GM23248 (cell line): ENCODE results near the gene PPP1R3E. TPM values are rescaled to one million over a fixed set of nuclear protein-coding genes. Genes with fewer than 3 reads are reported as not detected.

Experiments used
- DNase-seq: peaks from one replicate; pipeline ENCODE4 v3.0.0-alpha.2; 2015
- H2AFZ ChIP-seq: fragments of 200-600 bp; sonication (generic); 2 replicates; pipeline ENCODE4 v1.6.1; 2016; ENCODE audit warnings: antibody characterized with exemption
- H3F3A ChIP-seq: fragments of 200-600 bp; sonication (generic); 2 replicates; pipeline ENCODE4 v1.6.1; 2016; ENCODE audit warnings: mild to moderate bottlenecking, antibody characterized with exemption, mixed run types; ENCODE audit not compliant: insufficient read depth
- H3K27ac ChIP-seq: fragments of 200-600 bp; sonication (generic); 2 replicates; pipeline ENCODE4 v1.5.1; 2016; ENCODE audit warnings: mild to moderate bottlenecking
- H3K27me3 ChIP-seq: fragments of 200-600 bp; sonication (generic); replicated peaks from 2 replicates; pipeline ENCODE4 v1.6.1; 2016; ENCODE audit warnings: mild to moderate bottlenecking; ENCODE audit not compliant: insufficient read depth
- H3K36me3 ChIP-seq: fragments of 200-600 bp; sonication (generic); 2 replicates; pipeline ENCODE4 v1.6.1; 2016; ENCODE audit warnings: low read depth, mild to moderate bottlenecking
- H3K4me1 ChIP-seq: fragments of 200-600 bp; sonication (generic); 2 replicates; pipeline ENCODE4 v1.6.1; 2016; ENCODE audit warnings: mild to moderate bottlenecking; ENCODE audit not compliant: insufficient read depth
- H3K4me2 ChIP-seq: fragments of 200-600 bp; sonication (generic); one replicate; pipeline ENCODE4 v1.6.1; 2016; ENCODE audit warnings: mild to moderate bottlenecking; ENCODE audit not compliant: unreplicated experiment
- H3K4me3 ChIP-seq: fragments of 200-600 bp; sonication (generic); 2 replicates; pipeline ENCODE4 v1.5.1; 2016; ENCODE audit warnings: mild to moderate bottlenecking
- H3K79me2 ChIP-seq: fragments of 200-600 bp; sonication (generic); 2 replicates; pipeline ENCODE4 v1.6.1; 2016; ENCODE audit warnings: mild to moderate bottlenecking; ENCODE audit not compliant: insufficient read depth
- H3K9ac ChIP-seq: fragments of 200-600 bp; sonication (generic); 2 replicates; pipeline ENCODE4 v1.6.1; 2016; ENCODE audit warnings: mild to moderate bottlenecking
- H3K9me2 ChIP-seq: fragments of 200-600 bp; sonication (generic); 2 replicates; pipeline ENCODE4 v1.6.1; 2016; ENCODE audit warnings: mixed run types, mild to moderate bottlenecking, moderate library complexity; ENCODE audit not compliant: insufficient read depth
- H3K9me3 ChIP-seq: fragments of 200-600 bp; sonication (generic); one replicate; pipeline ENCODE4 v1.6.1; 2017; ENCODE audit warnings: low read depth
- H4K20me1 ChIP-seq: fragments of 200-600 bp; sonication (generic); 2 replicates; pipeline ENCODE4 v1.6.0; 2016; ENCODE audit not compliant: insufficient read depth
- EZH2 ChIP-seq: fragments of 200-600 bp; sonication (generic); IDR thresholded peaks from 2 replicates; pipeline ENCODE4 v1.6.1; 2018; ENCODE audit warnings: antibody characterized with exemption, mild to moderate bottlenecking; ENCODE audit not compliant: insufficient read depth, poor library complexity, severe bottlenecking
- EZH2phosphoT487 ChIP-seq: fragments of 200-600 bp; sonication (generic); IDR thresholded peaks from 2 replicates; pipeline ENCODE4 v1.6.1; 2018; ENCODE audit warnings: antibody characterized with exemption, moderate library complexity, mild to moderate bottlenecking, low read depth; ENCODE audit not compliant: insufficient read depth
- WGBS, 2 experiments: methylation state at CpG; one replicate each; pipeline ENCODE4 v1.1.6; 2015 to 2017; ENCODE audit warnings: low lambda C conversion rate in 2 of 2, low coverage in 1 of 2; ENCODE audit errors: missing lambda C conversion rate in 2 of 2; 5-methylcytosine and 5-hydroxymethylcytosine counted together
- in situ Hi-C: fragments of 300-500 bp; cut with MboI; formaldehyde crosslinking; loops from 2 replicates; pipeline ENCODE4 v1.15.0; 2020
- polyA plus RNA-seq: library from polyadenylated mRNA; unstranded; fragments of >200 nt; fragmentation: Nextera tagmentation; extraction: Ambion mirVana; gene quantifications from 2 replicates; pipeline ENCODE4 v1.2.1, GENCODE V29; 2016
- total RNA-seq: library from RNA; depleted of rRNA; stranded (reverse); fragments of >200 nt; shearing (Covaris generic); gene quantifications from 2 replicates; pipeline ENCODE4 v1.2.3, GENCODE V29; 2014

Gene PPP1R3E
- total and polyA plus RNA-seq, 2 experiments from 2014 or later: 1.4 to 4.1 TPM

DNA sequence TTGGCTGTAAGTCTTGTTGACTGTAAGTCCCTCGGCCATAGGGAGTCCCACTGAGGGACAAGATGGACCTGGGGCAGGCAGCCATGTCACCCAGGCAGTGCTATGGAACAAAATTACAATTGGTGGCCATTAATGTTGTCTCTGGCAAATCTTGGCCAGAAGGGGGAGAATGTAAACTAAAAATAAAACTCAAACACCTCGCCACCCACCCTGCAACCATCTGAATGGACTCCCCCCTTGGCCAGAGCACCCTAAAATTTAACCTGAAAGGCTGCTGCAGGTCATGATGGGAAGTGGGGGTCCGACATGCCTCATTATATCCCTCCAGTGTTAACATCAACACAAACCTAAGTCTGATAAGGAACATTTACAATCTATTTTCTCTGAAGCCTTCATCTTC is 41.8 kb upstream of the PPP1R3E start:
- no peaks in the 10 kb centered on the region for H3K27me3 ChIP-seq
- no peaks in the 10 kb centered on the region for H3K36me3 ChIP-seq
- no peaks in the 10 kb centered on the region for H3K9me2 ChIP-seq
- WGBS, 2 experiments: 53 to 73% methylated on average over 3 of the region's 3 CpGs
- H3K4me3 ChIP-seq: no peak overlapping the region
- H3K4me1 ChIP-seq: no peaks in the 10 kb centered on the region
- no peak overlapping the region for H3K4me2 ChIP-seq
- H3K27ac ChIP-seq: no peak overlapping the region
- H4K20me1 ChIP-seq: no peaks in the 10 kb centered on the region
- DNase-seq: no peak
- no peaks in the 10 kb centered on the region for H3K79me2 ChIP-seq
- no peak overlapping the region for H3K9ac ChIP-seq
- in situ Hi-C loops: no loop called here
- no peaks in the 10 kb centered on the region for H3K9me3 ChIP-seq
- no peaks in the 10 kb centered on the region for H3F3A ChIP-seq
- H2AFZ ChIP-seq: no peak overlapping the region
- TF ChIP-seq EZH2 (no peak), EZH2phosphoT487 (no peak)

DNA sequence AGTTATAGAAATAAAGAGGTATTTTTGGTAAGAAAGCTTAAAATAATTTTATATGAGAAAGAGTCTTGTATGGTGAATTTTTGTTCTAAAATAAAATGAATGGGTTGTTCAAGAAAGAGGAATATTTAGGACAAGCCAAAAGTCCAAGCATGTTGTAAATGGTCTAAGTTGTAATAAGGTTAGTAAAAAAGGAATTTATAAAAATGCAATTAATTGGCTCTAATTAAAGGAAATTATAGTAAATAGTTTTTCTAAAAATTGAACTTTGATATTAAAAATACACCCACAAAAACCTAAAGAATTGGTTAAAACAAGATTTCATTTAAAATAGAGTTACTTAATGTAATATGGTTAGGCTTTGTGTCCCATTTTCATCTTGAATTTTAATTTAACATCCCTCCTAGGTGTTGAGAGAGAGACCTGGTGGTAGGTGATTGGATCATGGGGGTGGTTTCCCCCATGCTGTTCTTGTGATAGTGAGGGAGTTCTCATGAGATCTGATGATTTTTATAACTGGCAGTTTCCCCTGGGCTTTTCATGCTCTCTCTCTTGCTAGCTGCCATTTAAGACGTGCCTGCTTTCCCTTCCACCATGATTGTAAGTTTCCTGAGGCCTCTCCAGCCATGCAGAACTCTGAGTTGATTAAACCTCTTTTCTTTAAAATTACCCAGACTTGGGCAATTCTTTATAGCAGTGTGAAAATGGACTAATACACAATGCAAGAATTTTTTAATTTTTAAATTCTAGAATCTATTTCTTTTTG is 37.0 kb upstream of the PPP1R3E start:
- Histone ChIP-seq H3K27me3 (0 out of 2 replicates have a peak, but pooled peaks cover 3% of the 10 kb centered on the region), H3F3A (no peaks in the 10 kb centered on the region), H3K27ac (no peak overlapping the region), H3K9me3 (no peaks in the 10 kb centered on the region), H2AFZ (no peak overlapping the region), H3K9me2 (no peaks in the 10 kb centered on the region), H3K79me2 (no peaks in the 10 kb centered on the region), H3K9ac (no peak overlapping the region), H4K20me1 (no peaks in the 10 kb centered on the region), H3K4me1 (no peaks in the 10 kb centered on the region), H3K4me3 (no peak overlapping the region), H3K36me3 (no peaks in the 10 kb centered on the region), H3K4me2 (no peak overlapping the region)
- in situ Hi-C loops: no loop called here
- 48 to 67% methylated on average over 1 of the region's 1 CpG for WGBS, 2 experiments
- no peak for DNase-seq
- TF ChIP-seq EZH2 (no peak), EZH2phosphoT487 (no peak)

DNA sequence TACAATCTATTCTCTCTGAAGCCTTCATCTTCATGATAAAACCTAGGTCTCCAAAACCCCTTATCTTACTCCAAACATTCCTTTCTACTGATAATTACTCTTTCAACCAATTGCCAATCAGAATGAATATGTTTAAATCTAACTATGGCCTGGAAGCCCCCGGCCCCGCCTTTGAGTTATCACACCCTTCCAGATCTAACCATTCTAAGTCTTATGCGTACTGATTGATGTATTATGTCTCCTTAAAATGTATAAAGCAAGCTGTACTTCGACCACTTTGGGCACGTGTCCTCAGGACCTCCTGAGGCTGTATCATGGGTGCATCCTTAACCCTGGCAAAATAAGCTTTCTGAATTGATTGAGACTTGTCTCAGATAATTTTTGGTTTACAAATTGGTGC is 33.0 kb upstream of the PPP1R3E start:
- Histone ChIP-seq H3K9me2 (no peaks in the 10 kb centered on the region), H2AFZ (no peak overlapping the region), H3K27me3 (peaks cover 3% of the 10 kb centered on the region; the same call in 1 of the 2 replicates), H3K4me2 (no peak overlapping the region), H3K9me3 (no peaks in the 10 kb centered on the region), H3K79me2 (no peaks in the 10 kb centered on the region), H3K27ac (no peak overlapping the region), H3F3A (no peaks in the 10 kb centered on the region), H3K36me3 (no peaks in the 10 kb centered on the region), H3K9ac (no peak overlapping the region), H3K4me3 (no peak overlapping the region), H4K20me1 (no peaks in the 10 kb centered on the region), H3K4me1 (no peaks in the 10 kb centered on the region)
- no peak for DNase-seq
- in situ Hi-C loops: no loop called here
- WGBS, 2 experiments: 35 to 40% methylated on average over 5 of the region's 5 CpGs
- TF ChIP-seq EZH2: no peak

DNA sequence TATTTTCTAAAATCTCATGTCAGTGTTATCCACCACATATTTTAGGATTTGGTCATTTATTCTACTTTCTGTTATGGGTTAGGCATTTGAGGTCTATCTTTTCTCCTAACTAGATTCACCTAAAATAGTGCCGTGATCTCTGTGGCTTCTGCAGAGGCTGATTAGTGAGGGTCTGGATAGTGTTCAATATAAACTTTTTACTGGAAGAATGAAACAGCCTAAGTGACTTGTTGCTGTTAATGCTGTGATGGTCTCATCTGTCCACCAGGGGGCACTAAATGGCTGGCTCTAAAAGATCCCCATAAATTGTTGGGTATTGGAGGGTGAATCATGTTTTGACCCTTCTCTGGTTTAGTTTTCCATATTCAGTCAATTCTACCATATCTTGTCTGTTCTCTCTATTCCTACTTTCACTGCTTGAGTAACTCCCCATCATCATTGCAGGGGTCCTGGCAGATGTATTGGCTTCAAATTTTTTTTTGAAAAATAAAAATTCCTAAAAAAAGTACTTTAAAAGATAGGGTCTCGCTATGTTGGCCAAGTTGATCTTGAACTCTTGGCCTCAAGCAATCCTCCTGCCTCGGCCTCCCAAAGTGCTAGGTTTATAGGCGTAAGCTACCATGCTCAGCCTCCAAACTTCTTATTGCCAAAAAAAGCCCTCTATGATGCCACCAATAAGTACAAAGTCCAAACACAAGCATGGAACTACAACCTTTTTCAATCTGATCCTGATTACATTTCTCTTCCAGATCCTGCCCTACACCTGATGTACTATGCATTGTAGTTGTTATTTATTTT is 25.5 kb upstream of the PPP1R3E start:
- H3K36me3 ChIP-seq: peaks cover 26% of the 10 kb centered on the region
- H2AFZ ChIP-seq: no peak overlapping the region
- no peaks in the 10 kb centered on the region for H4K20me1 ChIP-seq
- H3K9me3 ChIP-seq: no peaks in the 10 kb centered on the region
- in situ Hi-C loops: no loop called here
- H3K4me3 ChIP-seq: no peak overlapping the region
- H3K27ac ChIP-seq: no peak overlapping the region
- no peaks in the 10 kb centered on the region for H3K9me2 ChIP-seq
- H3K27me3 ChIP-seq: no peaks in the 10 kb centered on the region; the same call in 1 of the 2 replicates
- peaks cover 29% of the 10 kb centered on the region for H3F3A ChIP-seq
- no peak overlapping the region for H3K4me2 ChIP-seq
- no peak overlapping the region for H3K9ac ChIP-seq
- TF ChIP-seq EZH2phosphoT487 (no peak), EZH2 (no peak)
- H3K79me2 ChIP-seq: peaks cover 18% of the 10 kb centered on the region
- DNase-seq: peak; percentile 78
- 20 to 24% methylated on average over 4 of the region's 4 CpGs for WGBS, 2 experiments
- peaks cover 5% of the 10 kb centered on the region for H3K4me1 ChIP-seq
